PC-3 (cell line): ENCODE measurements around the gene TAOK3. TPM values are rescaled to one million over a fixed set of nuclear protein-coding genes. Genes with fewer than 3 reads are reported as not detected.

ENCODE experiments used
- ATAC-seq: fragments of 200-7000 bp; cut with Tn5 transposase; 2 replicates; pipeline ENCODE4 v1.9.1; 2020; ENCODE audit warnings: mild to moderate bottlenecking, moderate library complexity
- BruUV-seq: library from RNA; stranded (reverse); fragments of 400-500 nt; replicated peaks from 2 replicates; lab custom pipeline; 2021; lab: Mats Ljungman, UMichigan
- CTCF ChIA-PET: fragments of 300-600 bp; sonication (Branson Sonifier 250); formaldehyde crosslinking; loops from one replicate; lab custom pipeline; 2022; ENCODE audit warnings: antibody characterized with exemption; lab: Charles Lee
- POLR2A ChIA-PET: fragments of 300-600 bp; sonication (Branson Sonifier 250); formaldehyde crosslinking; loops from one replicate; lab custom pipeline; 2022; ENCODE audit warnings: antibody characterized with exemption; ENCODE audit not compliant: unreplicated experiment; lab: Charles Lee
- DNase-seq: peaks from one replicate; pipeline ENCODE4 v3.0.0-alpha.2; 2015
- H2AFZ ChIP-seq: fragments of 300-600 bp; sonication (generic); 2 replicates; pipeline ENCODE4 v1.6.0; 2016; ENCODE audit warnings: antibody characterized with exemption, low read length
- H3F3A ChIP-seq: fragments of 300-600 bp; sonication (generic); one replicate; pipeline ENCODE4 v1.6.0; 2017; ENCODE audit warnings: antibody characterized with exemption, low read length, control low read depth, mild to moderate bottlenecking; ENCODE audit not compliant: unreplicated experiment
- H3K27ac ChIP-seq: fragments of 300-600 bp; sonication (generic); 2 replicates; pipeline ENCODE4 v1.5.1; 2016; ENCODE audit warnings: mild to moderate bottlenecking, low read length
- H3K27me3 ChIP-seq: fragments of 300-600 bp; sonication (generic); 2 replicates; pipeline ENCODE4 v1.6.1; 2016; ENCODE audit warnings: low read length, mixed read lengths
- H3K36me3 ChIP-seq: fragments of 300-600 bp; sonication (generic); 2 replicates; pipeline ENCODE4 v1.6.1; 2016; ENCODE audit warnings: low read depth, mixed run types, low read length, mixed read lengths
- H3K4me1 ChIP-seq: fragments of 300-600 bp; sonication (generic); 2 replicates; pipeline ENCODE4 v1.5.1; 2016; ENCODE audit warnings: low read length; ENCODE audit not compliant: insufficient read depth
- H3K4me2 ChIP-seq: fragments of 300-600 bp; sonication (generic); 2 replicates; pipeline ENCODE4 v1.6.0; 2016; ENCODE audit warnings: low read length
- H3K4me3 ChIP-seq: fragments of 300-600 bp; sonication (generic); 2 replicates; pipeline ENCODE4 v1.5.1; 2016; ENCODE audit warnings: mild to moderate bottlenecking, low read length, mixed read lengths
- H3K79me2 ChIP-seq: fragments of 300-600 bp; sonication (generic); 2 replicates; pipeline ENCODE4 v1.6.1; 2017; ENCODE audit warnings: low read length, mixed read lengths
- H3K9ac ChIP-seq: fragments of 300-600 bp; sonication (generic); 2 replicates; pipeline ENCODE4 v1.6.0; 2016; ENCODE audit warnings: mild to moderate bottlenecking, low read length
- H3K9me2 ChIP-seq: fragments of 300-600 bp; sonication (generic); replicated peaks from 2 replicates; pipeline ENCODE4 v1.6.1; 2016; ENCODE audit warnings: mixed run types, low read length, mixed read lengths
- H3K9me3 ChIP-seq: fragments of 300-600 bp; sonication (generic); 2 replicates; pipeline ENCODE4 v1.6.1; 2016; ENCODE audit warnings: low read length, mixed read lengths
- H4K20me1 ChIP-seq: fragments of 300-600 bp; sonication (generic); 2 replicates; pipeline ENCODE4 v1.6.1; 2016; ENCODE audit warnings: low read length, mixed read lengths
- CTCF ChIP-seq: fragments of 300-600 bp; sonication (generic); conservative IDR thresholded peaks from 2 replicates; pipeline ENCODE4 v1.5.1; 2017; ENCODE audit warnings: antibody characterized with exemption, low read depth, mild to moderate bottlenecking, low read length
- EZH2 ChIP-seq: fragments of 300-600 bp; sonication (generic); IDR thresholded peaks from one replicate; pipeline ENCODE4 v1.6.1; 2017; ENCODE audit warnings: antibody characterized with exemption, mild to moderate bottlenecking, low read length; ENCODE audit not compliant: unreplicated experiment
- EZH2phosphoT487 ChIP-seq: fragments of 300-600 bp; sonication (generic); IDR thresholded peaks from 2 replicates; pipeline ENCODE4 v1.6.1; 2018; ENCODE audit warnings: mild to moderate bottlenecking, antibody characterized with exemption, low read length, borderline replicate concordance
- intact Hi-C: fragments of 100-400 bp; cut with micrococcal nuclease; formaldehyde crosslinking; loops from 2 replicates; pipeline ENCODE4 v1.9.0; 2023
- total RNA-seq: library from RNA; depleted of rRNA; stranded (reverse); fragments of >200 nt; gene quantifications from 2 replicates; pipeline ENCODE4 v1.2.3, GENCODE V29; 2014

The TAOK3 gene
- total RNA-seq, 1 experiment from 2014 or later: 27.9 TPM

- DNase-seq (no peak), ATAC-seq (no peak)
- Histone ChIP-seq H3K4me3 (no peak overlapping the region), H3K9me3 (no peaks in the 10 kb centered on the region), H4K20me1 (no peaks in the 10 kb centered on the region), H3K36me3 (no peaks in the 10 kb centered on the region), H3K4me2 (no peak overlapping the region), H3F3A (peaks cover 4% of the 10 kb centered on the region), H2AFZ (no peak overlapping the region), H3K27ac (no peak overlapping the region), H3K9ac (no peak overlapping the region), H3K9me2 (no peaks in the 10 kb centered on the region), H3K4me1 (peaks cover 8% of the 10 kb centered on the region; the same call in 1 of the 2 replicates), H3K27me3 (no peaks in the 10 kb centered on the region), H3K79me2 (no peaks in the 10 kb centered on the region)
- CTCF ChIA-PET: interaction anchor here (0.7 kb wide), 1 partner anchor 122 kb away, joined by 5 read pairs; no protein-coding TSS in a partner anchor
- TF ChIP-seq EZH2 (no peak), CTCF (no peak), EZH2phosphoT487 (no peak)
- no TSS peak for BruUV-seq
- POLR2A ChIA-PET: no interaction called here
- intact Hi-C loops: no loop called here
Observed at GRCh38 chr12:118185602-118186397, 186.9 kb downstream of the TAOK3 start.

GRCh38 chr12:118183711-118184110 lies 189.0 kb downstream of the TAOK3 start:
- POLR2A ChIA-PET: interaction anchor here (0.6 kb wide), 1 partner anchor 66 kb away, joined by 8 read pairs; no protein-coding TSS in a partner anchor
- H2AFZ ChIP-seq: no peak overlapping the region
- H3K9me2 ChIP-seq: no peaks in the 10 kb centered on the region
- no peaks in the 10 kb centered on the region for H3K79me2 ChIP-seq
- H3K27me3 ChIP-seq: no peaks in the 10 kb centered on the region
- ATAC-seq: no peak
- peaks cover 8% of the 10 kb centered on the region; the same call in 1 of the 2 replicates for H3K4me1 ChIP-seq
- peaks cover 4% of the 10 kb centered on the region for H3F3A ChIP-seq
- H3K4me3 ChIP-seq: no peak overlapping the region
- no peak overlapping the region for H3K9ac ChIP-seq
- no TSS peak for BruUV-seq
- CTCF ChIA-PET: interaction anchor here (1.2 to 4.1 kb wide), 3 partner anchors 18 to 193 kb away, joined by 3 to 24 read pairs (median 4); partner anchors contain the start of gene SUDS3
- H3K4me2 ChIP-seq: no peak overlapping the region
- TF ChIP-seq EZH2 (no peak), EZH2phosphoT487 (no peak), CTCF (no peak)
- no peaks in the 10 kb centered on the region for H3K36me3 ChIP-seq
- H3K9me3 ChIP-seq: no peaks in the 10 kb centered on the region
- H3K27ac ChIP-seq: no peak overlapping the region
- intact Hi-C loops: loop anchor here (2.0 to 5.0 kb wide), 3 partner anchors 19 to 123 kb away; no protein-coding TSS in a partner anchor
- peak; percentile 30 for DNase-seq
- H4K20me1 ChIP-seq: no peaks in the 10 kb centered on the region
